ENCODE measurements around the gene AUP1. TPM values are rescaled to one million over a fixed set of nuclear protein-coding genes. Genes with fewer than 3 reads are reported as not detected.

Gene AUP1
- total and polyA plus RNA-seq, 10 of the 15 experiments (the other 5 are each of a cell fraction or from before 2014, with no cell fraction given): 39.1 to 215 (median 138) TPM

- no peak for FAIRE-seq
Measured at GRCh38 chr2:74548285-74548899, 18.9 kb upstream of the AUP1 start.

More at GRCh38 chr2:74548285-74548899, 18.9 kb upstream of the AUP1 start:
- Histone ChIP-seq H4K20me1 (ENCODE audit: control insufficient read depth, insufficient read depth) (no peaks in the 10 kb centered on the region), H2AFZ (ENCODE audit: control insufficient read depth, low read depth, low read length) (peak overlapping the region; percentile 71), H3K4me1 (ENCODE audit: control insufficient read depth, insufficient read depth, low read length) (peaks cover 30% of the 10 kb centered on the region), H3K9ac (ENCODE audit: control insufficient read depth, insufficient read depth, low read length) (peak overlapping the region; percentile 82), H3K79me2 (ENCODE audit: control insufficient read depth, insufficient read depth, low read length) (peaks cover 64% of the 10 kb centered on the region), H3K4me3 (peak overlapping the region; percentile 95), H3K27ac (ENCODE audit: control insufficient read depth, insufficient read depth) (peak overlapping the region; percentile 67), H3K27me3 (replicated peaks in 1 of 2; ENCODE audit: control insufficient read depth in 2 of 2, insufficient read depth in 2 of 2, low read length in 1 of 2) (no peaks in the 10 kb centered on the region), H3K4me2 (ENCODE audit: control insufficient read depth, insufficient read depth) (peak overlapping the region; percentile 95), H3K9me3 (replicated peaks; ENCODE audit: control insufficient read depth, insufficient read depth, low read length) (no peaks in the 10 kb centered on the region), H3K36me3 (ENCODE audit: control insufficient read depth in 2 of 2, insufficient read depth in 2 of 2, low read length in 1 of 2) (no peaks in the 10 kb centered on the region; a peak in 1 of 4 replicates)
- no peak for ATAC-seq
- TF ChIP-seq BRCA1 (IDR thresholded peaks at IDR 0.05; ENCODE audit: low read depth, low read length) (no peak), MLLT1 (IDR thresholded peaks at IDR 0.05) (peak; percentile 17; the same call in 1 of the 2 replicates)
- SMC1A ChIA-PET (ENCODE audit: uncharacterized antibody, unreplicated experiment): interaction anchor here (0.9 to 6.8 kb wide), 6 partner anchors 9 to 37 kb away, joined by 3 to 106 read pairs (median 24); partner anchors contain the start of gene HTRA2
- POLR2A ChIA-PET: interaction anchor here (1.3 to 17.8 kb wide), 4 partner anchors 9 to 28 kb away, joined by 3 to 441 read pairs (median 6); no protein-coding TSS in a partner anchor
- in situ Hi-C loops (cut with MboI): no loop called here
- intact Hi-C loops (cut with micrococcal nuclease; ENCODE audit: unreplicated experiment): no loop called here
- CTCF ChIA-PET: interaction anchor here (0.7 to 14.3 kb wide), 4 partner anchors 9 to 66 kb away, joined by 3 to 115 read pairs (median 52); partner anchors contain the start of genes AUP1, CCDC142, DQX1 and HTRA2
- WGBS (ENCODE audit: insufficient coverage, insufficient replicate concordance, low lambda C conversion rate, missing lambda C conversion rate): 37% methylated on average over 26 of the region's 26 CpGs
- no peak for DNase-seq (ENCODE audit: low read depth, low spot score)
- RAD21 ChIA-PET (ENCODE audit: unreplicated experiment): interaction anchor here (3.7 to 8.6 kb wide), 3 partner anchors 21 to 38 kb away, joined by 24 to 94 read pairs (median 53); no protein-coding TSS in a partner anchor
- no TSS peak for BruUV-seq (replicated peaks)

Measured in GM12878 (cell line).